Gastroesophageal sphincter (tissue), 4 donors: ENCODE measurements around the gene MTHFD2. TPM values are rescaled to one million over a fixed set of nuclear protein-coding genes. Genes with fewer than 3 reads are reported as not detected.
"Not testable (repeated sequence)": the region's sequence is repeated elsewhere in the genome, so short reads cannot be mapped to it uniquely, and the experiment has no call there.

Experiments used
- ATAC-seq: fragments of 150-250 bp; one replicate; pipeline ENCODE4 v1.9.1; 2016; ENCODE audit warnings: mild to moderate bottlenecking, moderate library complexity
- H3K27ac ChIP-seq, 4 donors: fragments of 200-600 bp; sonication (generic) in 3 of 4; 1 replicate in 3 of 4; 2 replicates in 1 of 4; pipeline ENCODE4 v1.5.1; 2016 to 2019
- H3K27me3 ChIP-seq: fragments of 200-600 bp; sonication (generic); one replicate; pipeline ENCODE4 v1.5.1; 2019
- H3K36me3 ChIP-seq, 2 donors: fragments of 200-600 bp; sonication (generic); one replicate each; pipeline ENCODE4 v1.5.1; 2019; ENCODE audit warnings: control low read depth in 1 of 2
- H3K4me1 ChIP-seq, 3 donors: fragments of 200-600 bp; sonication (generic); 1 replicate in 2 of 3; 2 replicates in 1 of 3; pipeline ENCODE4 v1.5.1; 2016 to 2019; ENCODE audit warnings: control low read depth in 2 of 3
- H3K4me3 ChIP-seq, 2 donors: fragments of 200-600 bp; sonication (generic); one replicate each; pipeline ENCODE4 v1.5.1; 2019; ENCODE audit warnings: mild to moderate bottlenecking in 1 of 2, moderate library complexity in 1 of 2
- H3K9me3 ChIP-seq, 3 donors: fragments of 200-600 bp; sonication (generic); one replicate each; pipeline ENCODE4 v1.5.1; 2017 to 2019; ENCODE audit warnings: control low read depth in 2 of 3
- CTCF ChIP-seq, 4 experiments: fragments of 200-600 bp in 2 of 4; fragments of 450-650 bp in 2 of 4; sonication (generic) in 1 of 4; IDR thresholded peaks; one replicate each; pipeline ENCODE4 v1.5.1; 2017 to 2019; ENCODE audit warnings: antibody characterized with exemption in 4 of 4, mild to moderate bottlenecking in 2 of 4, moderate library complexity in 2 of 4
- EP300 ChIP-seq: sonication (generic); formaldehyde crosslinking; IDR thresholded peaks from one replicate; pipeline ENCODE4 v1.6.1; 2017; ENCODE audit warnings: antibody characterized with exemption, mild to moderate bottlenecking
- POLR2A ChIP-seq, 2 donors: fragments of 450-650 bp; IDR thresholded peaks; one replicate each; pipeline ENCODE4 v1.6.1; 2017; ENCODE audit warnings: antibody characterized with exemption in 2 of 2, mild to moderate bottlenecking in 2 of 2, moderate library complexity in 1 of 2
- POLR2AphosphoS5 ChIP-seq: sonication (generic); formaldehyde crosslinking; IDR thresholded peaks from one replicate; pipeline ENCODE4 v1.6.1; 2017; ENCODE audit warnings: antibody characterized with exemption
- WGBS, 2 donors: methylation state at CpG; one replicate each; pipeline ENCODE4 v1.1.5; 2018; ENCODE audit warnings: low coverage in 1 of 2; 5-methylcytosine and 5-hydroxymethylcytosine counted together
- total RNA-seq, 4 donors: library from RNA; depleted of rRNA; stranded (reverse); fragments of >200 nt; gene quantifications; one replicate each; pipeline ENCODE4 v1.1.0, GENCODE V29; 2016

Gene MTHFD2
- total RNA-seq, 4 donors from 2014 or later: 20.9 to 110 (median 34.5) TPM

GRCh38 chr2:74206180-74206688, 7.8 kb downstream of the MTHFD2 start:
- ATAC-seq: no peak
- 66 to 75% methylated on average over 5 to 6 of the region's 6 CpGs for WGBS, 2 donors
- Histone ChIP-seq H3K27ac (peak overlapping the region in 1 of 4 donors; percentile 19), H3K4me1 (peaks cover 0 to 36% (median 9%) of the 10 kb centered on the region in 3 donors), H3K9me3 (no peaks in the 10 kb centered on the region), H3K27me3 (no peaks in the 10 kb centered on the region), H3K36me3 (peaks cover 0 to 30% of the 10 kb centered on the region in 2 donors), H3K4me3 (no peak overlapping the region)
- TF ChIP-seq CTCF (IDR thresholded peaks at IDR 0.05) (no peak), POLR2AphosphoS5 (peak; percentile 58)

GRCh38 chr2:74212702-74213410, 14.4 kb downstream of the MTHFD2 start:
- no peak for ATAC-seq
- no peak overlapping the region for H3K4me3 ChIP-seq
- no peak overlapping the region for H3K27ac ChIP-seq
- no peaks in the 10 kb centered on the region for H3K27me3 ChIP-seq
- whole genome bisulfite sequencing, 2 donors: 92 to 93% methylated on average over 2 to 3 of the region's 3 CpGs
- peaks cover 0 to 84% of the 10 kb centered on the region in 2 donors for H3K36me3 ChIP-seq
- no peak for TF ChIP-seq POLR2AphosphoS5
- no peak for TF ChIP-seq CTCF (IDR thresholded peaks at IDR 0.05)
- no peak for TF ChIP-seq POLR2A (IDR thresholded peaks at IDR 0.05)
- no peak for TF ChIP-seq EP300
- no peaks in the 10 kb centered on the region for H3K9me3 ChIP-seq
- no peaks in the 10 kb centered on the region for H3K4me1 ChIP-seq

GRCh38 chr2:74215771-74216170, 17.4 kb downstream of the MTHFD2 start:
- not testable (repeated sequence) for H3K4me3 ChIP-seq, H3K27ac ChIP-seq, H3K9me3 ChIP-seq, H3K27me3 ChIP-seq, H3K4me1 ChIP-seq, ATAC-seq
- WGBS, 2 donors: 91% methylated on average over 4 of the region's 6 CpGs
- peaks cover 0 to 67% of the 10 kb centered on the region in 2 donors for H3K36me3 ChIP-seq

GRCh38 chr2:74216642-74217041, 18.2 kb downstream of the MTHFD2 start:
- H3K4me1 ChIP-seq: no peaks in the 10 kb centered on the region
- TF ChIP-seq EP300 (no peak), POLR2A (IDR thresholded peaks at IDR 0.05) (no peak), CTCF (IDR thresholded peaks at IDR 0.05) (no peak), POLR2AphosphoS5 (no peak)
- no peak overlapping the region for H3K4me3 ChIP-seq
- H3K9me3 ChIP-seq: no peaks in the 10 kb centered on the region
- no peaks in the 10 kb centered on the region for H3K27me3 ChIP-seq
- H3K27ac ChIP-seq: no peak overlapping the region
- peaks cover 0 to 60% of the 10 kb centered on the region in 2 donors for H3K36me3 ChIP-seq
- ATAC-seq: no peak
- 70% methylated on average over 2 of the region's 2 CpGs; no CpG with 5 or more reads in 1 of the 2 donors for WGBS, 2 donors

- H3K4me3 ChIP-seq: no peak overlapping the region
- H3K4me1 ChIP-seq: no peaks in the 10 kb centered on the region
- H3K27me3 ChIP-seq: no peaks in the 10 kb centered on the region
- H3K36me3 ChIP-seq: peaks cover 0 to 47% of the 10 kb centered on the region in 2 donors
- no peak for ATAC-seq
- no peak overlapping the region for H3K27ac ChIP-seq
- H3K9me3 ChIP-seq: no peaks in the 10 kb centered on the region
- TF ChIP-seq CTCF (IDR thresholded peaks at IDR 0.05) (no peak), EP300 (no peak), POLR2A (IDR thresholded peaks at IDR 0.05) (no peak), POLR2AphosphoS5 (no peak)
- WGBS, 2 donors: 93% methylated on average over 5 of the region's 5 CpGs
Measured at GRCh38 chr2:74219846-74220486, 21.6 kb downstream of the MTHFD2 start.
